ENCODE measurements around the gene UGT1A8. TPM values are rescaled to one million over a fixed set of nuclear protein-coding genes. Genes with fewer than 3 reads are reported as not detected.

The UGT1A8 gene
- total and polyA plus RNA-seq, 2 donors (not counting 1 experiment from before 2014, with no cell fraction given): not detected

DNA sequence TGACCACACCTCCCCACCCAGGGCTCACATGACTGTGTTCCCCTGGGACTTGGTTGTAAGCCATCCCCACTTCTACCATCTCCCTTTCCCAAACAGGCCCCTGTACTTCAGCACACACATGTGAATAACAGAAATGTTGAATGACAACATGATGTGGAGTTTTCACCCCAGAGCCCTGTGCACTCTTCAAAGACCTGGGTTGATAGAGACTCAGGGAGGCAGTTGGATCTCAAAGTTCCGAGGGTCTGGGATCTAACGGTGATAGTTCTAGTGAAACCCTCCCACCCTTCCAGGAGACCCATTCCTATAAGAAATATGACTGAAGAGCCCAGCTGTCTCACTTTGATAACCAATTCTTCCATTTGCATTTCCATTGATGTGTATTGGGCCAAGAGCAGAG, 160.6 kb downstream of the UGT1A8 start, which contains the start of gene MROH2A:
TSS of gene MROH2A (plus strand) at position 301 of the 400 bp plus-strand sequence. CDS start 1,029 bp downstream, outside the sequence.
- DNase-seq (ENCODE audit: low read depth in 2 of 2): no peak
- H4K20me1 ChIP-seq (ENCODE audit: control insufficient read depth, extremely low read depth, insufficient read depth, low read length): no peaks in the 10 kb centered on the region
- H3K27me3 ChIP-seq (ENCODE audit: control insufficient read depth, insufficient read depth, low read length): no peaks in the 10 kb centered on the region
- TF ChIP-seq, protein P1, sequence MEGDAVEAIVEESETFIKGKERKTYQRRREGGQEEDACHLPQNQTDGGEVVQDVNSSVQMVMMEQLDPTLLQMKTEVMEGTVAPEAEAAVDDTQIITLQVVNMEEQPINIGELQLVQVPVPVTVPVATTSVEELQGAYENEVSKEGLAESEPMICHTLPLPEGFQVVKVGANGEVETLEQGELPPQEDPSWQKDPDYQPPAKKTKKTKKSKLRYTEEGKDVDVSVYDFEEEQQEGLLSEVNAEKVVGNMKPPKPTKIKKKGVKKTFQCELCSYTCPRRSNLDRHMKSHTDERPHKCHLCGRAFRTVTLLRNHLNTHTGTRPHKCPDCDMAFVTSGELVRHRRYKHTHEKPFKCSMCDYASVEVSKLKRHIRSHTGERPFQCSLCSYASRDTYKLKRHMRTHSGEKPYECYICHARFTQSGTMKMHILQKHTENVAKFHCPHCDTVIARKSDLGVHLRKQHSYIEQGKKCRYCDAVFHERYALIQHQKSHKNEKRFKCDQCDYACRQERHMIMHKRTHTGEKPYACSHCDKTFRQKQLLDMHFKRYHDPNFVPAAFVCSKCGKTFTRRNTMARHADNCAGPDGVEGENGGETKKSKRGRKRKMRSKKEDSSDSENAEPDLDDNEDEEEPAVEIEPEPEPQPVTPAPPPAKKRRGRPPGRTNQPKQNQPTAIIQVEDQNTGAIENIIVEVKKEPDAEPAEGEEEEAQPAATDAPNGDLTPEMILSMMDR (conservative IDR thresholded peaks at IDR 0.05 in 1 of 2, IDR thresholded peaks at IDR 0.05 in 1 of 2; ENCODE audit: low read depth in 1 of 2, low read length in 2 of 2): no peak
- H3K4me2 ChIP-seq (ENCODE audit: extremely low read depth, insufficient read depth, low read length): no peak within 1 kb of the TSS
- H3K36me3 ChIP-seq (ENCODE audit: control insufficient read depth, insufficient read depth, low read length): no peaks in the 10 kb centered on the region
- no peak within 1 kb of the TSS for H3K27ac ChIP-seq (ENCODE audit: insufficient read depth, low read length)
- no peaks in the 10 kb centered on the region for H3K79me2 ChIP-seq (ENCODE audit: control insufficient read depth, insufficient read depth, low read length)
- no peak within 1 kb of the TSS for H3K9ac ChIP-seq (ENCODE audit: insufficient read depth, low read length)
- no peaks in the 10 kb centered on the region for H3K9me3 ChIP-seq (ENCODE audit: control insufficient read depth, insufficient read depth, low read depth, low read length)
- no peaks in the 10 kb centered on the region for H3K4me1 ChIP-seq (ENCODE audit: control insufficient read depth, extremely low read depth, insufficient read depth, low read length)
- H2AFZ ChIP-seq (ENCODE audit: low read length): no peak within 1 kb of the TSS
- no peak within 1 kb of the TSS for H3K4me3 ChIP-seq (replicated peaks in 1 of 4; ENCODE audit: control extremely low read depth in 1 of 4, insufficient read depth in 1 of 4, low read depth in 3 of 4, low read length in 4 of 4)

DNA sequence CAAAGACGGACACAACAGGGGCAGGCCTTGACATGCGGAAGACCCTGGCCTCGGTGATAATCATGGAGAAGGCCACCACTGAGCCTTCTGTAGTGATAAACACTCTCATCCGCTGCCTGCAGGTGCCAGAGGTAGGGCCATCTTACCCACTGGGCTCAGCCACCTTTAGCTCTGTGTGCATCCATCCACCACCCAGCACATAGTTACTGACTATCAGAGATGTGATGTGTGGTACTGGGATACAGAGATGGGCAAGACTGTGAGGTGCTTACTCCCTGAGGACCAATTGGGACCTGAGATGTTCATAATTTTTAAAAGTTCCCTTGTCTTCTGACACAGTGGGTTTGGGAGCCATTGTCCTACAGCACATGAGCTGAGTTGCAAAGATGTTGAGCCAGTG, 162.3 kb downstream of the UGT1A8 start:
- no peaks in the 10 kb centered on the region for H3K27me3 ChIP-seq (ENCODE audit: control insufficient read depth, insufficient read depth, low read length)
- no peak overlapping the region for H3K4me2 ChIP-seq (ENCODE audit: extremely low read depth, insufficient read depth, low read length)
- no peaks in the 10 kb centered on the region for H3K79me2 ChIP-seq (ENCODE audit: control insufficient read depth, insufficient read depth, low read length)
- no peak overlapping the region for H3K4me3 ChIP-seq (replicated peaks in 1 of 4; ENCODE audit: control extremely low read depth in 1 of 4, insufficient read depth in 1 of 4, low read depth in 3 of 4, low read length in 4 of 4)
- no peak overlapping the region for H2AFZ ChIP-seq (ENCODE audit: low read length)
- no peaks in the 10 kb centered on the region for H3K36me3 ChIP-seq (ENCODE audit: control insufficient read depth, insufficient read depth, low read length)
- no peaks in the 10 kb centered on the region for H4K20me1 ChIP-seq (ENCODE audit: control insufficient read depth, extremely low read depth, insufficient read depth, low read length)
- DNase-seq (ENCODE audit: low read depth in 2 of 2): no peak
- TF ChIP-seq, protein P1 (conservative IDR thresholded peaks at IDR 0.05 in 1 of 2, IDR thresholded peaks at IDR 0.05 in 1 of 2; ENCODE audit: low read depth in 1 of 2, low read length in 2 of 2): no peak
- TF ChIP-seq EZH2 (IDR thresholded peaks at IDR 0.05; ENCODE audit: low read length, missing control alignments): no peak
- no peaks in the 10 kb centered on the region for H3K9me3 ChIP-seq (ENCODE audit: control insufficient read depth, insufficient read depth, low read depth, low read length)
- no peak overlapping the region for H3K27ac ChIP-seq (ENCODE audit: insufficient read depth, low read length)
- H3K4me1 ChIP-seq (ENCODE audit: control insufficient read depth, extremely low read depth, insufficient read depth, low read length): no peaks in the 10 kb centered on the region
- no peak overlapping the region for H3K9ac ChIP-seq (ENCODE audit: insufficient read depth, low read length)

DNA sequence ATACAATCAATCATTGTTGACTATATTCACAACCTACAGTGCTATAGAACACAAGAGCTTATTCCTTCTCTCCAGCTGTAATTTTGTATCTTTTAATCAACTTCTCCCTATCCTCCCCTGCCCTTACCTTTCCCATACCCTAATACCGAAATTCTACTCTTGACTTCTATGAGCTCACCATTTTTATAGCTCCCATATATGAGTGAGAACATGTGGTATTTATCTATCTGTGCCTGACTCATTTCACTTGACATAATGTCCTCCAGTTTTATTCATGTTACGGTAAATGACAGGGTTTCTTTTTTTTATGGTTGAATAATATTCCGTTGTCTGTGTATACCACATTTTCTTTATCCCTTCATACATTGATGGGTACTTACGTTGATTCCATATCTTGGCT, 163.3 kb downstream of the UGT1A8 start:
- H3K4me2 ChIP-seq (ENCODE audit: extremely low read depth, insufficient read depth, low read length): no peak overlapping the region
- no peak overlapping the region for H2AFZ ChIP-seq (ENCODE audit: low read length)
- H3K27ac ChIP-seq (ENCODE audit: insufficient read depth, low read length): no peak overlapping the region
- TF ChIP-seq EZH2 (IDR thresholded peaks at IDR 0.05; ENCODE audit: low read length, missing control alignments): no peak
- TF ChIP-seq, protein P1 (conservative IDR thresholded peaks at IDR 0.05 in 1 of 2, IDR thresholded peaks at IDR 0.05 in 1 of 2; ENCODE audit: low read depth in 1 of 2, low read length in 2 of 2): no peak
- H4K20me1 ChIP-seq (ENCODE audit: control insufficient read depth, extremely low read depth, insufficient read depth, low read length): no peaks in the 10 kb centered on the region
- no peaks in the 10 kb centered on the region for H3K9me3 ChIP-seq (ENCODE audit: control insufficient read depth, insufficient read depth, low read depth, low read length)
- no peaks in the 10 kb centered on the region for H3K79me2 ChIP-seq (ENCODE audit: control insufficient read depth, insufficient read depth, low read length)
- H3K4me3 ChIP-seq (replicated peaks in 1 of 4; ENCODE audit: control extremely low read depth in 1 of 4, insufficient read depth in 1 of 4, low read depth in 3 of 4, low read length in 4 of 4): no peak overlapping the region
- H3K9ac ChIP-seq (ENCODE audit: insufficient read depth, low read length): no peak overlapping the region
- H3K36me3 ChIP-seq (ENCODE audit: control insufficient read depth, insufficient read depth, low read length): no peaks in the 10 kb centered on the region
- no peaks in the 10 kb centered on the region for H3K27me3 ChIP-seq (ENCODE audit: control insufficient read depth, insufficient read depth, low read length)
- no peaks in the 10 kb centered on the region for H3K4me1 ChIP-seq (ENCODE audit: control insufficient read depth, extremely low read depth, insufficient read depth, low read length)
- no peak for DNase-seq (ENCODE audit: low read depth in 2 of 2)
